Measurements from ENCODE around the gene DNAI4.

The DNAI4 gene

DNA sequence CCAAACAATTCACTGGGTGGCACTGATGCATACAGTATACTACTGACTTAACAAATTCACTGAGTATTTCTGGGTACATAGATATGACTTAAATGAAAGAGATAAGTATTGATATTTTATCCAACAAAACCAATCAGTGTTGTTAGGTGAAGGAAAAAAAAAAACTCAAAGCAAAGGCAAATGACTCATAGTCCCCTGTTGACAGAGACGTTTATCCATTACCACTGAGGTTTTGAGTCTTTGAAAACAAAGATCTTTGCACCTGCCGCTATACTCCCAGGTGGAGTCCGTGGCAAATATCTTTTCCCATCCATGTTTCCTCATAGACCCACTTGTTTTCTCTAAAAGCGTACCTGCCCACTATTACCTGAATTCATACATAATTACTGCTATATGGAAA, 154.0 kb downstream of the DNAI4 start:
- no peak overlapping the region for H3K4me3 ChIP-seq (ENCODE audit: insufficient read depth, low read depth, low read length, poor library complexity, severe bottlenecking)
- no peak overlapping the region for H3K27ac ChIP-seq (ENCODE audit: insufficient read depth, low read length, poor library complexity, severe bottlenecking)
- no peaks in the 10 kb centered on the region for H3K36me3 ChIP-seq (ENCODE audit: control insufficient read depth, insufficient read depth, low read length)
- no peak for DNase-seq
- H3K9me3 ChIP-seq (ENCODE audit: control insufficient read depth, low read length), result no peaks in the 10 kb centered on the region
- no peaks in the 10 kb centered on the region for H3K27me3 ChIP-seq (replicated peaks; ENCODE audit: control insufficient read depth, insufficient read depth, low read length, poor library complexity, severe bottlenecking)
- peaks cover 4% of the 10 kb centered on the region for H3K4me1 ChIP-seq (ENCODE audit: control insufficient read depth, insufficient read depth, low read length, poor library complexity, severe bottlenecking)

DNA sequence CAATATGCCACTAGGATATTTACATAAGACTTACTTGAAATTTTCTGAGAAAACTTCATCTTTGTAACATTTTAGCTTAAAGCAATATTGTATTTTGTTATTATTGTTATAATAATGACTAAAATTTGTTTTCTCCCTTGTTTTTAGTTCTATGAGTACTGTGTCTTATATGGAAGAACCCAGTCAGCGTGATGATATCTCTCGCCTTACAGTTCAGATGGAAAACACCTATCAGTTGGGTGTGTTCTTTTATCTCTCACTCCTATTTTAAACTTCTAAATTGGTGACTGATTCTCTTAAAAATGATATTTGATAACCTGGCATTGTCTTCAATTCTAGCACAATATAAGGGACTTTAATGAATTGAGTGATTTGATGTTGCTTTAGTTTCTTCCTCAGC, 154.4 kb downstream of the DNAI4 start:
- Histone ChIP-seq H3K27ac (ENCODE audit: insufficient read depth, low read length, poor library complexity, severe bottlenecking) (no peak overlapping the region), H3K36me3 (ENCODE audit: control insufficient read depth, insufficient read depth, low read length) (no peaks in the 10 kb centered on the region), H3K27me3 (replicated peaks; ENCODE audit: control insufficient read depth, insufficient read depth, low read length, poor library complexity, severe bottlenecking) (no peaks in the 10 kb centered on the region), H3K4me1 (ENCODE audit: control insufficient read depth, insufficient read depth, low read length, poor library complexity, severe bottlenecking) (peaks cover 4% of the 10 kb centered on the region), H3K4me3 (ENCODE audit: insufficient read depth, low read depth, low read length, poor library complexity, severe bottlenecking) (peak overlapping the region; percentile 41), H3K9me3 (ENCODE audit: control insufficient read depth, low read length) (no peaks in the 10 kb centered on the region)
- DNase-seq, result no peak

DNA sequence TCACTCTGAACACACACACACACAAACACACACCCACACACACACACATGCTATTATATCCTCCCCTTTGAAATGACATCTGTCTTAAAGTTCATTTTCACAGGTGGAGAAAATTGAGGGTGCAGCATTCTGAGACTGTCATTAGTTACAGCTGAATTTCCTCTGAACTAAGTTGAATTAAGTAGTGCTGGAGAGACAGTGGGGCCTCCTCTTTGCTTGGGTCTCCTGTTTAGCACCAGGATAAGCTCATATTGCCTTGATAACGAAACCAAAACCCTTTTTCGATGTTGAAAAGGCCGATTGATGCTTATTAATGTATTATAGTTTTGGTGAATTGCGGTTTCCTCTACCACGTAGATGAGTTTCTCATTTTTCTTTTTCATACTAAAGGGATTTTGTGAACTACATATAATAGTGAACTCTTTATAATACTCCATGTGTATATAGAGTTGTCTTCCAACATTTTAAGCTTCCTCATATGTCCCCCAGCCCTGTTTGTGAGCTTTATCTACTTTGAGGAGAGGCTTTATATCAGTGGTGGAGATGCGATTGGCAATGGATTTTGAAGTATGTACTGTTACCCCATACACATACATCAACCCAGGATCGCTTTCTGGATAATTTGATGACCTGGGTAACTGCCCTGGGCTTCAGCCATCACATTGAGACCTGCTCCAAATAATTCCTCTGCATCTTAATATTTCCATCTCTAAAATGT, 155.0 kb downstream of the DNAI4 start:
- no peaks in the 10 kb centered on the region for H3K9me3 ChIP-seq (ENCODE audit: control insufficient read depth, low read length)
- no peaks in the 10 kb centered on the region for H3K27me3 ChIP-seq (replicated peaks; ENCODE audit: control insufficient read depth, insufficient read depth, low read length, poor library complexity, severe bottlenecking)
- peaks cover 4% of the 10 kb centered on the region for H3K4me1 ChIP-seq (ENCODE audit: control insufficient read depth, insufficient read depth, low read length, poor library complexity, severe bottlenecking)
- H3K36me3 ChIP-seq (ENCODE audit: control insufficient read depth, insufficient read depth, low read length), result no peaks in the 10 kb centered on the region
- H3K4me3 ChIP-seq (ENCODE audit: insufficient read depth, low read depth, low read length, poor library complexity, severe bottlenecking), result peak overlapping the region; percentile 41
- DNase-seq, result no peak
- H3K27ac ChIP-seq (ENCODE audit: insufficient read depth, low read length, poor library complexity, severe bottlenecking), result no peak overlapping the region

GRCh38 chr1:66768965-66769364, 155.7 kb downstream of the DNAI4 start:
- no peaks in the 10 kb centered on the region for H3K9me3 ChIP-seq (ENCODE audit: control insufficient read depth, low read length)
- peaks cover 4% of the 10 kb centered on the region for H3K4me1 ChIP-seq (ENCODE audit: control insufficient read depth, insufficient read depth, low read length, poor library complexity, severe bottlenecking)
- no peaks in the 10 kb centered on the region for H3K27me3 ChIP-seq (replicated peaks; ENCODE audit: control insufficient read depth, insufficient read depth, low read length, poor library complexity, severe bottlenecking)
- H3K36me3 ChIP-seq (ENCODE audit: control insufficient read depth, insufficient read depth, low read length), result no peaks in the 10 kb centered on the region
- H3K4me3 ChIP-seq (ENCODE audit: insufficient read depth, low read depth, low read length, poor library complexity, severe bottlenecking), result no peak overlapping the region
- no peak for DNase-seq
- no peak overlapping the region for H3K27ac ChIP-seq (ENCODE audit: insufficient read depth, low read length, poor library complexity, severe bottlenecking)

DNA sequence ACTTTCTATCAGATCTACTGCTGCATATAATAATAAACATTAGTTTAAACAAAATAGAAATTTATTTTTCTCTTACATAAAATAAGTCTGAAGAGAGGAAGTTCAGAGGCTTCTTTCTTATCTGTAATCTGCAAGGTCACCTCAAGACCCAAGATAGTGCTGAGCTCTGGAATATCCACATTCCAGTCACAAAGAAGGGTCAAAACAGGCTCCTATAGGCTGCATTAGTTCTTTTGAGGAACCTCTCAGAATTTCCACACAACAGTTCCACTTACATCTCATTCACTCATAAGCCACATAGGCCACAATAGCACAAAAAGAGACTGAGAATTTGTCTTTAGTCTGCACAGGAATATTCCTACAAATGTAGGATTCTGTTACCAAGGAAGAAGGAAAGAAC, 157.0 kb downstream of the DNAI4 start:
- DNase-seq, result no peak
- Histone ChIP-seq H3K27me3 (replicated peaks; ENCODE audit: control insufficient read depth, insufficient read depth, low read length, poor library complexity, severe bottlenecking) (no peaks in the 10 kb centered on the region), H3K27ac (ENCODE audit: insufficient read depth, low read length, poor library complexity, severe bottlenecking) (no peak overlapping the region), H3K4me3 (ENCODE audit: insufficient read depth, low read depth, low read length, poor library complexity, severe bottlenecking) (no peak overlapping the region), H3K9me3 (ENCODE audit: control insufficient read depth, low read length) (no peaks in the 10 kb centered on the region), H3K36me3 (ENCODE audit: control insufficient read depth, insufficient read depth, low read length) (no peaks in the 10 kb centered on the region), H3K4me1 (ENCODE audit: control insufficient read depth, insufficient read depth, low read length, poor library complexity, severe bottlenecking) (peaks cover 4% of the 10 kb centered on the region)

DNA sequence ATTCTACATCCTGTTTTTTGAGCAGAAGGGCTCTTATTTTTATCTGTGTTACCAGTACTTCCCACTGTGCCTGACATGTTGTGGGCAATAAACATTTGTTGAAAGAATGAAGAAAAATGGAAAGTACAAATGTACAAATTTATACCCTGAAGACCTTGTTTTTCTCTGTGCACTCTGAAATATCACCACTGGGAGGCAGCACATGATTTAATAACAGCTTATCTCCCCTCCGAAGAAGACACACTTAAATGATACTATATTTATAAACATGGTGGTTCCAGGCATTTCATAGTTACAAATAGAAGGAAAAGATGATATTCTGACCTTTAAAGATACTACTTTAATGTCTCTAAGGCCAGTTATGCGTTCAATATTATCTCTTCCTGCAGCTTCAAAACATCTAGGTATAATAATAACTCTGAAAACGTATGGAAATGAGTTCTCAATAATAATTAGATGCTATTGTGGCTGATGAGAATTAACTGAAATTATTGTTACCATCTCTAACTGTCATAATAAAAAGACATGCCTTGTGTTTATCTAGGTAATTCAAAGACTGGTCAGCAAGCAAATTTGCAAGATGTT, 159.6 kb downstream of the DNAI4 start:
- Histone ChIP-seq H3K27ac (ENCODE audit: insufficient read depth, low read length, poor library complexity, severe bottlenecking) (no peak overlapping the region), H3K27me3 (replicated peaks; ENCODE audit: control insufficient read depth, insufficient read depth, low read length, poor library complexity, severe bottlenecking) (no peaks in the 10 kb centered on the region), H3K9me3 (ENCODE audit: control insufficient read depth, low read length) (no peaks in the 10 kb centered on the region), H3K4me1 (ENCODE audit: control insufficient read depth, insufficient read depth, low read length, poor library complexity, severe bottlenecking) (peaks cover 4% of the 10 kb centered on the region), H3K4me3 (ENCODE audit: insufficient read depth, low read depth, low read length, poor library complexity, severe bottlenecking) (no peak overlapping the region), H3K36me3 (ENCODE audit: control insufficient read depth, insufficient read depth, low read length) (no peaks in the 10 kb centered on the region)
- peak in 1 of 3 donors; percentile 24 for DNase-seq
